Fibroblast of villous mesenchyme (primary cell): ENCODE data around the gene ADAD1. TPM values are rescaled to one million over a fixed set of nuclear protein-coding genes. Genes with fewer than 3 reads are reported as not detected.
"Not testable (repeated sequence)": the region's sequence is repeated elsewhere in the genome, so short reads cannot be mapped to it uniquely, and the experiment has no call there.

ENCODE experiments used
- DNase-seq: peaks from one replicate; pipeline ENCODE4 v3.0.0-alpha.2; 2010; ENCODE audit warnings: low read depth
- H3K4me3 ChIP-seq: 2 replicates; pipeline ENCODE4 v1.5.1; 2011; ENCODE audit warnings: low read depth, mild to moderate bottlenecking, low read length
- CTCF ChIP-seq: IDR thresholded peaks from 2 replicates; pipeline ENCODE4 v1.5.1; 2012; ENCODE audit warnings: low read depth, mild to moderate bottlenecking, low read length; ENCODE audit not compliant: insufficient read depth
- total RNA-seq: library from RNA; depleted of rRNA; stranded (reverse); fragments of >200 nt; gene quantifications from 2 replicates; pipeline ENCODE4 v1.2.3, GENCODE V29; 2012

ADAD1 gene
- total RNA-seq, 1 donor: not detected

GRCh38 chr4:122356317-122356808 is 22.4 kb upstream of the ADAD1 start:
- no peak for DNase-seq
- no peak overlapping the region for H3K4me3 ChIP-seq
- no peak for TF ChIP-seq CTCF

GRCh38 chr4:122360754-122361153 is 18.1 kb upstream of the ADAD1 start:
- H3K4me3 ChIP-seq: no peak overlapping the region
- no peak for DNase-seq
- no peak for TF ChIP-seq CTCF

GRCh38 chr4:122364700-122365404 is 14.0 kb upstream of the ADAD1 start:
- no peak overlapping the region for H3K4me3 ChIP-seq
- DNase-seq: peak; percentile 23
- no peak for TF ChIP-seq CTCF

GRCh38 chr4:122368786-122369185 is 10.0 kb upstream of the ADAD1 start:
- DNase-seq, H3K4me3 ChIP-seq: not testable (repeated sequence)

- DNase-seq: no peak
- no peak for TF ChIP-seq CTCF
- no peak overlapping the region for H3K4me3 ChIP-seq
These were observed 1.5 kb upstream of the ADAD1 start for GRCh38 chr4:122377352-122377751.

GRCh38 chr4:122379239-122379638 is 428 bp downstream of the ADAD1 start:
- no peak overlapping the region for H3K4me3 ChIP-seq
- DNase-seq: no peak
- TF ChIP-seq CTCF: no peak

- DNase-seq: no peak
- no peak overlapping the region for H3K4me3 ChIP-seq
- no peak for TF ChIP-seq CTCF
These were observed 4.5 kb downstream of the ADAD1 start for GRCh38 chr4:122383341-122383740.
